Mucosa of stomach (tissue), 1 donor: ENCODE results near the gene TTC27.

ENCODE experiments used
- H3K27me3 ChIP-seq: one replicate; pipeline ENCODE4 v1.7.0; 2013; ENCODE audit warnings: mild to moderate bottlenecking, low read length; ENCODE audit not compliant: control insufficient read depth, insufficient read depth
- H3K36me3 ChIP-seq: one replicate; pipeline ENCODE4 v1.7.0; 2013; ENCODE audit warnings: low read length; ENCODE audit not compliant: control insufficient read depth, insufficient read depth
- H3K4me1 ChIP-seq: one replicate; pipeline ENCODE4 v1.7.0; 2013; ENCODE audit warnings: mild to moderate bottlenecking, low read length; ENCODE audit not compliant: control insufficient read depth, insufficient read depth
- H3K4me3 ChIP-seq: one replicate; pipeline ENCODE4 v1.7.0; 2013; ENCODE audit warnings: low read length
- H3K9ac ChIP-seq: one replicate; pipeline ENCODE4 v1.7.0; 2013; ENCODE audit warnings: mild to moderate bottlenecking, low read length, moderate library complexity
- H3K9me3 ChIP-seq: one replicate; pipeline ENCODE4 v1.7.0; 2013; ENCODE audit warnings: mild to moderate bottlenecking, low read length, moderate library complexity; ENCODE audit not compliant: control insufficient read depth
- donor health status: Pancreatic carcinoma.

TTC27 gene

GRCh38 chr2:32804205-32804604 is 176.4 kb downstream of the TTC27 start:
- Histone ChIP-seq H3K9ac (no peak overlapping the region), H3K4me3 (no peak overlapping the region), H3K36me3 (no peaks in the 10 kb centered on the region), H3K4me1 (peaks cover 15% of the 10 kb centered on the region), H3K27me3 (no peaks in the 10 kb centered on the region), H3K9me3 (no peaks in the 10 kb centered on the region)

GRCh38 chr2:32805104-32806095 is 177.6 kb downstream of the TTC27 start:
- Histone ChIP-seq H3K36me3 (no peaks in the 10 kb centered on the region), H3K9me3 (no peaks in the 10 kb centered on the region), H3K4me1 (peaks cover 15% of the 10 kb centered on the region), H3K27me3 (no peaks in the 10 kb centered on the region), H3K4me3 (no peak overlapping the region), H3K9ac (no peak overlapping the region)

- H3K4me1 ChIP-seq = peaks cover 15% of the 10 kb centered on the region
- no peaks in the 10 kb centered on the region for H3K36me3 ChIP-seq
- no peaks in the 10 kb centered on the region for H3K9me3 ChIP-seq
- no peaks in the 10 kb centered on the region for H3K27me3 ChIP-seq
- no peak overlapping the region for H3K9ac ChIP-seq
- no peak overlapping the region for H3K4me3 ChIP-seq
Measured at GRCh38 chr2:32806857-32807256, 179.0 kb downstream of the TTC27 start.

GRCh38 chr2:32807662-32808061 is 179.8 kb downstream of the TTC27 start:
- Histone ChIP-seq H3K4me3 (no peak overlapping the region), H3K9me3 (no peaks in the 10 kb centered on the region), H3K4me1 (peaks cover 15% of the 10 kb centered on the region), H3K9ac (no peak overlapping the region), H3K36me3 (no peaks in the 10 kb centered on the region), H3K27me3 (no peaks in the 10 kb centered on the region)

GRCh38 chr2:32810909-32811495 is 183.2 kb downstream of the TTC27 start:
- Histone ChIP-seq H3K27me3 (no peaks in the 10 kb centered on the region), H3K9me3 (no peaks in the 10 kb centered on the region), H3K36me3 (no peaks in the 10 kb centered on the region), H3K9ac (no peak overlapping the region), H3K4me3 (no peak overlapping the region), H3K4me1 (peaks cover 3% of the 10 kb centered on the region)

GRCh38 chr2:32811696-32812095 is 183.8 kb downstream of the TTC27 start:
- Histone ChIP-seq H3K9ac (no peak overlapping the region), H3K4me1 (no peaks in the 10 kb centered on the region), H3K36me3 (no peaks in the 10 kb centered on the region), H3K27me3 (no peaks in the 10 kb centered on the region), H3K9me3 (no peaks in the 10 kb centered on the region), H3K4me3 (no peak overlapping the region)

GRCh38 chr2:32812316-32812715 is 184.5 kb downstream of the TTC27 start:
- H3K27me3 ChIP-seq = no peaks in the 10 kb centered on the region
- H3K9ac ChIP-seq = no peak overlapping the region
- H3K9me3 ChIP-seq = no peaks in the 10 kb centered on the region
- no peaks in the 10 kb centered on the region for H3K4me1 ChIP-seq
- no peak overlapping the region for H3K4me3 ChIP-seq
- no peaks in the 10 kb centered on the region for H3K36me3 ChIP-seq

GRCh38 chr2:32820088-32820487 is 192.2 kb downstream of the TTC27 start:
- no peaks in the 10 kb centered on the region for H3K36me3 ChIP-seq
- no peaks in the 10 kb centered on the region for H3K4me1 ChIP-seq
- H3K4me3 ChIP-seq = no peak overlapping the region
- no peak overlapping the region for H3K9ac ChIP-seq
- H3K27me3 ChIP-seq = no peaks in the 10 kb centered on the region
- no peaks in the 10 kb centered on the region for H3K9me3 ChIP-seq

GRCh38 chr2:32820701-32821100 is 192.9 kb downstream of the TTC27 start:
- Histone ChIP-seq H3K4me1 (no peaks in the 10 kb centered on the region), H3K9me3 (no peaks in the 10 kb centered on the region), H3K4me3 (no peak overlapping the region), H3K27me3 (no peaks in the 10 kb centered on the region), H3K36me3 (no peaks in the 10 kb centered on the region), H3K9ac (no peak overlapping the region)

GRCh38 chr2:32824070-32824809 is 196.4 kb downstream of the TTC27 start:
- Histone ChIP-seq H3K4me3 (no peak overlapping the region), H3K4me1 (no peaks in the 10 kb centered on the region), H3K9me3 (no peaks in the 10 kb centered on the region), H3K9ac (no peak overlapping the region), H3K27me3 (no peaks in the 10 kb centered on the region), H3K36me3 (no peaks in the 10 kb centered on the region)

- H3K4me3 ChIP-seq = no peak overlapping the region
Measured at GRCh38 chr2:32825291-32825712, 197.5 kb downstream of the TTC27 start.

GRCh38 chr2:32830196-32830595 is 202.3 kb downstream of the TTC27 start:
- Histone ChIP-seq H3K9me3 (no peaks in the 10 kb centered on the region), H3K27me3 (no peaks in the 10 kb centered on the region), H3K36me3 (no peaks in the 10 kb centered on the region), H3K9ac (no peak overlapping the region), H3K4me3 (no peak overlapping the region), H3K4me1 (no peaks in the 10 kb centered on the region)

More at GRCh38 chr2:32825291-32825712, 197.5 kb downstream of the TTC27 start:
- H3K4me1 ChIP-seq = no peaks in the 10 kb centered on the region
- H3K9me3 ChIP-seq = no peaks in the 10 kb centered on the region
- H3K27me3 ChIP-seq = no peaks in the 10 kb centered on the region
- H3K9ac ChIP-seq = no peak overlapping the region
- H3K36me3 ChIP-seq = no peaks in the 10 kb centered on the region
